Natural killer cell (primary cell): ENCODE measurements around the gene TNK1. TPM values are rescaled to one million over a fixed set of nuclear protein-coding genes. Genes with fewer than 3 reads are reported as not detected.

Experiments
- ATAC-seq, 3 donors: fragments of 150-1000 bp in 2 of 3; fragments of 200-7000 bp in 1 of 3; cut with Tn5 transposase; 1 replicate in 1 of 3; 2 replicates in 2 of 3; pipeline ENCODE4 v1.10.0; 2021; ENCODE audit warnings: mild to moderate bottlenecking in 2 of 3, moderate library complexity in 2 of 3
- DNase-seq, 2 donors: peaks; one replicate each; pipeline versions ENCODE4 v3.0.0 to v3.0.0-alpha.2; 2013 to 2021; ENCODE audit warnings: mixed read lengths in 1 of 2
- H3K27ac ChIP-seq: one replicate; pipeline ENCODE4 v1.5.1; 2013; ENCODE audit warnings: mild to moderate bottlenecking, low read length
- H3K27me3 ChIP-seq: one replicate; pipeline ENCODE4 v1.6.1; 2013; ENCODE audit warnings: low read length; ENCODE audit not compliant: control insufficient read depth, insufficient read depth
- H3K36me3 ChIP-seq: one replicate; pipeline ENCODE4 v1.6.1; 2013; ENCODE audit warnings: low read length; ENCODE audit not compliant: control insufficient read depth, insufficient read depth
- H3K4me1 ChIP-seq: one replicate; pipeline ENCODE4 v1.6.1; 2013; ENCODE audit warnings: low read length; ENCODE audit not compliant: control insufficient read depth, insufficient read depth
- H3K4me3 ChIP-seq: one replicate; pipeline ENCODE4 v1.5.1; 2013; ENCODE audit warnings: low read length
- H3K9me3 ChIP-seq: one replicate; pipeline ENCODE4 v1.6.1; 2013; ENCODE audit warnings: low read length; ENCODE audit not compliant: control insufficient read depth, insufficient read depth
- H3K27ac Mint-ChIP-seq, 2 donors: one replicate each; pipeline ENCODE4 v1.8.0; 2022; ENCODE audit warnings: mild to moderate bottlenecking in 2 of 2, mixed read lengths in 2 of 2, moderate library complexity in 1 of 2
- H3K27me3 Mint-ChIP-seq, 2 donors: one replicate each; pipeline ENCODE4 v1.8.0; 2022; ENCODE audit warnings: low read depth in 2 of 2, mixed read lengths in 2 of 2
- H3K36me3 Mint-ChIP-seq: one replicate; pipeline ENCODE4 v1.8.0; 2022; ENCODE audit warnings: mixed read lengths
- H3K4me1 Mint-ChIP-seq, 2 donors: one replicate each; pipeline ENCODE4 v1.8.0; 2022; ENCODE audit warnings: mixed read lengths in 2 of 2
- H3K4me3 Mint-ChIP-seq: one replicate; pipeline ENCODE4 v1.8.0; 2022; ENCODE audit warnings: mild to moderate bottlenecking, moderate library complexity, mixed read lengths
- H3K9me3 Mint-ChIP-seq, 2 donors: one replicate each; pipeline ENCODE4 v1.8.0; 2022; ENCODE audit warnings: mixed read lengths in 2 of 2
- WGBS: methylation state at CpG from one replicate; pipeline ENCODE4 v1.1.7; 2013; ENCODE audit warnings: missing lambda C conversion rate; ENCODE audit not compliant: insufficient coverage; 5-methylcytosine and 5-hydroxymethylcytosine counted together
- intact Hi-C: fragments of 100-400 bp; cut with micrococcal nuclease; formaldehyde crosslinking; loops from one replicate; pipeline ENCODE4 v1.14.2; 2022
- total RNA-seq, 4 donors: library from RNA; stranded (reverse); fragments of 120-200 nt in 1 of 4; gene quantifications; one replicate each; pipeline versions ENCODE4 v1.2.3 to v1.2.4, GENCODE V29; 2013 to 2022
- TF ChIP-seq, protein P1 (sequence below): fragments of 200-600 bp; IDR thresholded peaks from one replicate; pipeline ENCODE4 v1.8.0; 2022; ENCODE audit warnings: antibody characterized with exemption

The TNK1 gene
- total RNA-seq, 3 donors from 2014 or later (not counting 1 experiment from before 2014, with no cell fraction given): 0.18 to 1.7 (median 0.73) TPM

DNA sequence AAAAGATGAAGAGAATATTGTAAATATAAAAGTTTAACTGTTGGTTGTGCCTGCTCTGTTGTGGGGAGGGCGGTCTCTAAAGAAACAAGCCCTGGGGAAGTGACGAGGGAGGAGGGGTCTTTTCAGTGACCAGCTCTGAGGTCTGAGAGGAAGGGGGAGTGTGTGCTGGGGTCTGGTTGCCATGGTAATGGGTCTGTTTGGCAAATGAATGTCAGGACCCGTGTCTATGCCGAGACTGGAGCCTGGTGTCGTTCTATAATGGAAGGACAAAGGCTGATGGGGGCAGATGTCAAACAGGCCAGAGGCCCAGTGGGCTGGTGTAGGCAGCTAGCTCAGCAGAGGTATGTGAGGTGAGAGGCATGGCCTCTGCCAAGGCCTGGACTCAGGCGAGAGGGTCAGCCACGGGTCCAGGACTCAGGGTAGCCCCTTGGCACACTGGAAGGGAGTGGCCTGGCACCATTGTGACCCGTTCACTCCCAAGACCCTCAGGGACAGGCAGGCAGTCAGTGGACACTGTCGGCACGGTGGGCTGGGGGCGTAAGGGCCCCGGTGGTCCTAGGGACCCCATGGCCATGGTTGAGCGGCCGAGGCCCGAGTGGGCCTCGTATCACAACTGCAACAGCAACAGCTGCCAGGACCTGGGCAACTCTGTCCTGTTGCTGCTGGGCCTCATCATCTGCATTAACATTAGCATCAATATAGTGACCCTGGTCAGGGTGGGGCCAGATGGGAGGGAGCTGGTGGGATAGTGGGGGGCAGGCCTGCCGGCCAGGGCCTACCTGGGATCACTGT lies 39.1 kb downstream of the TNK1 start, which contains the start of gene SPEM1:
TSS of gene SPEM1 (plus strand) at position 506 of the 792 bp plus-strand sequence. CDS start at position 567, 61 bp downstream.
- Mint-ChIP-seq H3K9me3 (no peaks in the 10 kb centered on the region), H3K27ac (no peak within 1 kb of the TSS), H3K4me3 (no peak within 1 kb of the TSS), H3K36me3 (no peaks in the 10 kb centered on the region), H3K4me1 (no peaks in the 10 kb centered on the region), H3K27me3 (no peaks in the 10 kb centered on the region)
- Histone ChIP-seq H3K4me1 (no peaks in the 10 kb centered on the region), H3K27ac (no peak within 1 kb of the TSS), H3K36me3 (no peaks in the 10 kb centered on the region), H3K27me3 (no peaks in the 10 kb centered on the region), H3K9me3 (no peaks in the 10 kb centered on the region), H3K4me3 (no peak within 1 kb of the TSS)
- 88% methylated on average over 17 of the region's 17 CpGs for WGBS
- intact Hi-C loops: no loop called here
- DNase-seq (no peak), ATAC-seq (no peak)
- TF ChIP-seq, protein P1, sequence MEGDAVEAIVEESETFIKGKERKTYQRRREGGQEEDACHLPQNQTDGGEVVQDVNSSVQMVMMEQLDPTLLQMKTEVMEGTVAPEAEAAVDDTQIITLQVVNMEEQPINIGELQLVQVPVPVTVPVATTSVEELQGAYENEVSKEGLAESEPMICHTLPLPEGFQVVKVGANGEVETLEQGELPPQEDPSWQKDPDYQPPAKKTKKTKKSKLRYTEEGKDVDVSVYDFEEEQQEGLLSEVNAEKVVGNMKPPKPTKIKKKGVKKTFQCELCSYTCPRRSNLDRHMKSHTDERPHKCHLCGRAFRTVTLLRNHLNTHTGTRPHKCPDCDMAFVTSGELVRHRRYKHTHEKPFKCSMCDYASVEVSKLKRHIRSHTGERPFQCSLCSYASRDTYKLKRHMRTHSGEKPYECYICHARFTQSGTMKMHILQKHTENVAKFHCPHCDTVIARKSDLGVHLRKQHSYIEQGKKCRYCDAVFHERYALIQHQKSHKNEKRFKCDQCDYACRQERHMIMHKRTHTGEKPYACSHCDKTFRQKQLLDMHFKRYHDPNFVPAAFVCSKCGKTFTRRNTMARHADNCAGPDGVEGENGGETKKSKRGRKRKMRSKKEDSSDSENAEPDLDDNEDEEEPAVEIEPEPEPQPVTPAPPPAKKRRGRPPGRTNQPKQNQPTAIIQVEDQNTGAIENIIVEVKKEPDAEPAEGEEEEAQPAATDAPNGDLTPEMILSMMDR: no peak

DNA sequence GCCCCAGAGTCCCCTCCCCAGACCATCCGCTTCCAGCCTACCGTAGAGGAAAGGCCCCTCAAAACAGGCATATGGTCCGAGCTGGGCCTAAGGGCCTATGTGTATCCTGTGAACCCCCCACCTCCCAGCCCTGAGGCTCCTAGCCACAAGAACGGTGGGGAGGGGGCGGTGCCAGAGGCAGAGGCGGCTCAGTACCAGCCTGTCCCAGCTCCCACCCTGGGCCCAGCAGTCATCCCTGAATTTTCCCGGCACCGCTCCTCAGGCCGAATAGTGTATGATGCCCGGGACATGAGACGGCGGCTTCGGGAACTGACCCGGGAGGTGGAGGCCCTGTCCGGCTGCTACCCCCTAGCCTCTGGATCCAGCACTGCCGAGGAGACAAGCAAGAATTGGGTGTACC lies 40.3 kb downstream of the TNK1 start:
- Histone ChIP-seq H3K27me3 (no peaks in the 10 kb centered on the region), H3K4me1 (no peaks in the 10 kb centered on the region), H3K9me3 (no peaks in the 10 kb centered on the region), H3K4me3 (no peak overlapping the region), H3K27ac (no peak overlapping the region), H3K36me3 (no peaks in the 10 kb centered on the region)
- no peak for DNase-seq
- Mint-ChIP-seq H3K27me3 (no peaks in the 10 kb centered on the region), H3K27ac (no peak overlapping the region), H3K4me1 (no peaks in the 10 kb centered on the region), H3K4me3 (no peak overlapping the region), H3K9me3 (no peaks in the 10 kb centered on the region), H3K36me3 (no peaks in the 10 kb centered on the region)
- TF ChIP-seq, protein P1: no peak
- intact Hi-C loops: no loop called here
- WGBS: 94% methylated on average over 16 of the region's 16 CpGs
- ATAC-seq: no peak

DNA sequence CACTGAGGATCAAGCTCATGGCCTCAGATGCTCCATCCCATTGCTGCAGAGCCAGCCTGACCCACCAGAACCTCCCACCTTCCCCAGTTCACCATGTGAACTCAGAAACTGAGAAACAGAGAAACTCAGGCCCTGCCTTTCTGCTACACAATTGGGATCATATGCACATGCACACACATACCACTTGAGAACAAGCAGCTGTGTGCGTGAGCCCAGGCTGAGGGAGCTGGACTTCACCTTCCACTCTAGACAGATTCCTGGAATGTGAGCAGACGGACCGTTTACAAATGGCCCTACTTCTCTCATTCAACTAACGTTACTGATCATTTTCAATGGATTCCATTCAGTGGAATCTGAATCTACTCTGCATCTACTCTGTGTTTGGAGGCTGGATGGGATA lies 42.8 kb downstream of the TNK1 start:
- no peak overlapping the region for H3K4me3 ChIP-seq
- H3K4me3 Mint-ChIP-seq: no peak overlapping the region
- H3K36me3 ChIP-seq: no peaks in the 10 kb centered on the region
- H3K36me3 Mint-ChIP-seq: no peaks in the 10 kb centered on the region
- ATAC-seq (no peak), DNase-seq (no peak)
- H3K9me3 Mint-ChIP-seq: no peaks in the 10 kb centered on the region
- H3K4me1 ChIP-seq: no peaks in the 10 kb centered on the region
- H3K27ac Mint-ChIP-seq: no peak overlapping the region
- intact Hi-C loops: no loop called here
- TF ChIP-seq, protein P1: no peak
- WGBS: 92% methylated on average over 4 of the region's 4 CpGs
- no peaks in the 10 kb centered on the region for H3K9me3 ChIP-seq
- H3K27me3 ChIP-seq: no peaks in the 10 kb centered on the region
- H3K4me1 Mint-ChIP-seq: no peaks in the 10 kb centered on the region
- H3K27ac ChIP-seq: no peak overlapping the region
- H3K27me3 Mint-ChIP-seq: no peaks in the 10 kb centered on the region

DNA sequence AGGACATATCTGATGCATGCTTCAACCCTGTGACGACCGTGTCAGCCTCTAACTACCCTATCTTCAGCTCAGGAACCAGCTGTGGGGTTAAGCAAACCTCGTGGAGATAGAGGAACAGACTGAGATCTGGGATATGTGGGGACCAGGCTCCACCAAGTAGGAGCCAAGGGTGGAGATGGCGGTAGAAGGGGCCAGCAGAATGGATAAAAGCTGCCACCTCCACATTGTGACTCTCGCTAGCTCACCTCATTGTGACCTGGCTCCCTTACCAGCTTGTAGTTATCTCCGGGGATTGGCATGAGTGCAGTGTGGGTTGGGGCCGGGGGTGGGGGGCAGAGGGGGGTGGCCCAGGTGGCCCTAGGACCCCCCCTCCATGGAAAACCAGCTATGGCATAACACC lies 44.4 kb downstream of the TNK1 start, which contains the start of gene SPEM2:
TSS of gene SPEM2 (plus strand) at position 301 of the 400 bp plus-strand sequence. CDS start at position 374, 73 bp downstream.
- no peak within 1 kb of the TSS for H3K4me3 Mint-ChIP-seq
- no peaks in the 10 kb centered on the region for H3K9me3 ChIP-seq
- TF ChIP-seq, protein P1: no peak
- H3K27ac ChIP-seq: no peak within 1 kb of the TSS
- DNase-seq: no peak
- no peak within 1 kb of the TSS for H3K27ac Mint-ChIP-seq
- intact Hi-C loops: no loop called here
- WGBS: 82% methylated on average over 5 of the region's 7 CpGs
- H3K36me3 Mint-ChIP-seq: no peaks in the 10 kb centered on the region
- H3K27me3 Mint-ChIP-seq: no peaks in the 10 kb centered on the region
- H3K4me1 ChIP-seq: no peaks in the 10 kb centered on the region
- no peak for ATAC-seq
- H3K9me3 Mint-ChIP-seq: no peaks in the 10 kb centered on the region
- H3K4me3 ChIP-seq: no peak within 1 kb of the TSS
- no peaks in the 10 kb centered on the region for H3K4me1 Mint-ChIP-seq
- H3K36me3 ChIP-seq: no peaks in the 10 kb centered on the region
- no peaks in the 10 kb centered on the region for H3K27me3 ChIP-seq
